Endodermal cell (in vitro differentiated cells): ENCODE measurements around the gene ENPP6. TPM values are rescaled to one million over a fixed set of nuclear protein-coding genes. Genes with fewer than 3 reads are reported as not detected.

Source experiments
- DNase-seq: peaks from one replicate; pipeline ENCODE4 v3.0.0-alpha.2; 2017
- H3K27ac ChIP-seq: 2 replicates; pipeline ENCODE4 v1.5.1; 2013; ENCODE audit warnings: mild to moderate bottlenecking, low read depth, low read length, moderate library complexity
- H3K27me3 ChIP-seq: 2 replicates; pipeline ENCODE4 v1.6.1; 2013; ENCODE audit warnings: mild to moderate bottlenecking, low read length, moderate library complexity; ENCODE audit not compliant: insufficient read depth, control insufficient read depth, poor library complexity, severe bottlenecking
- H3K36me3 ChIP-seq: 2 replicates; pipeline ENCODE4 v1.7.0; 2013; ENCODE audit warnings: mild to moderate bottlenecking, low read length, moderate library complexity; ENCODE audit not compliant: control insufficient read depth, insufficient read depth
- H3K4me1 ChIP-seq: one replicate; pipeline ENCODE4 v1.7.0; 2013; ENCODE audit warnings: low read length; ENCODE audit not compliant: control insufficient read depth, insufficient read depth
- H3K4me3 ChIP-seq: 2 replicates; pipeline ENCODE4 v1.5.1; 2013; ENCODE audit warnings: mild to moderate bottlenecking, low read length, moderate library complexity
- H3K9ac ChIP-seq: 2 replicates; pipeline ENCODE4 v1.6.1; 2013; ENCODE audit warnings: mild to moderate bottlenecking, low read length, moderate library complexity; ENCODE audit not compliant: poor library complexity, severe bottlenecking; ENCODE audit errors: extremely low read depth
- H3K9me3 ChIP-seq: 2 replicates; pipeline ENCODE4 v1.6.1; 2013; ENCODE audit warnings: mild to moderate bottlenecking, low read length, moderate library complexity; ENCODE audit not compliant: control insufficient read depth
- H3K27ac Mint-ChIP-seq: 2 replicates; pipeline ENCODE4 v1.8.0; 2020; ENCODE audit warnings: mixed read lengths
- H3K27me3 Mint-ChIP-seq: 2 replicates; pipeline ENCODE4 v1.8.0; 2021; ENCODE audit warnings: mild to moderate bottlenecking, mixed read lengths; ENCODE audit not compliant: insufficient read depth
- H3K36me3 Mint-ChIP-seq: 2 replicates; pipeline ENCODE4 v1.8.0; 2020; ENCODE audit warnings: low read depth, mixed read lengths
- H3K4me1 Mint-ChIP-seq: 2 replicates; pipeline ENCODE4 v1.8.0; 2020; ENCODE audit warnings: mixed read lengths
- H3K4me3 Mint-ChIP-seq: 2 replicates; pipeline ENCODE4 v1.8.0; 2020; ENCODE audit warnings: mild to moderate bottlenecking, moderate library complexity, mixed read lengths
- H3K9me3 Mint-ChIP-seq: 2 replicates; pipeline ENCODE4 v1.8.0; 2020; ENCODE audit warnings: mild to moderate bottlenecking, mixed read lengths
- WGBS, 2 experiments: methylation state at CpG; one replicate each; pipeline versions ENCODE4 v1.1.5 to v1.1.7; 2013; ENCODE audit warnings: missing lambda C conversion rate in 2 of 2, mixed read lengths in 1 of 2; ENCODE audit not compliant: insufficient coverage in 1 of 2, insufficient read length in 1 of 2; 5-methylcytosine and 5-hydroxymethylcytosine counted together
- total RNA-seq, 2 donors: library from RNA; stranded (reverse); fragmentation: NEBNext Ultra II Directional in 1 of 2; extraction: Animal tissue kit (Norgen Biotek cat#: 25700) in 1 of 2; gene quantifications; 2 replicates in 1 of 2; 3 replicates in 1 of 2; pipeline ENCODE4 v1.2.1, GENCODE V29; 2021
- TF ChIP-seq, protein P1 (sequence below): fragments of 200-600 bp; sonication (generic); conservative IDR thresholded peaks from 2 replicates; pipeline ENCODE4 v1.5.0; 2021; ENCODE audit warnings: antibody characterized with exemption, mild to moderate bottlenecking

The ENPP6 gene
- total RNA-seq, 2 donors from 2014 or later, result 0.07 TPM; not detected in 1

DNA sequence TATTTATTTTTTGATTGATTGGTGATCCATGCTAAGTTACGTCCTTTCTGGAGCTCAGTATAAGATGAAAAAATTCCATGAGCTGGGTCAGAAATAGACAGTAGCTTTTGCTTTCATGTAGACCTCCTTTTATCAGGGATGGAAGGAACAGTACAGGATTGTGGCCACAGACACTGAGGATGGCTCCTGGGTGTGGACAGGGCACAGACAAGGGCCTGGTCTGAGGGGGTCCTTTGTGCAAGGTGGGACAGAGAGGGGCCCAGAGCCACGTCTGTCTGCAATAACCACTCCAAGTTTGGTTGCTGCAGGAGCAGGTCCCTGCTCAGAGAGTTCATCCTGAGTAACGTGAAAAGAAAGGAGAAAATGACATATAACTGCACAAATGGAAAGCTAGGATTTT, 127.1 kb downstream of the ENPP6 start:
- 84 to 100% methylated on average over 2 to 3 of the region's 3 CpGs for WGBS, 2 experiments
- Histone ChIP-seq H3K4me1 (no peaks in the 10 kb centered on the region), H3K27me3 (no peaks in the 10 kb centered on the region), H3K27ac (no peak overlapping the region), H3K36me3 (no peaks in the 10 kb centered on the region), H3K4me3 (no peak overlapping the region), H3K9ac (no peak overlapping the region), H3K9me3 (no peaks in the 10 kb centered on the region)
- no peaks in the 10 kb centered on the region for H3K36me3 Mint-ChIP-seq
- H3K9me3 Mint-ChIP-seq, result peaks cover 6% of the 10 kb centered on the region
- peaks cover 6% of the 10 kb centered on the region for H3K27me3 Mint-ChIP-seq
- DNase-seq, result no peak
- H3K4me3 Mint-ChIP-seq, result no peak overlapping the region
- TF ChIP-seq, protein P1, sequence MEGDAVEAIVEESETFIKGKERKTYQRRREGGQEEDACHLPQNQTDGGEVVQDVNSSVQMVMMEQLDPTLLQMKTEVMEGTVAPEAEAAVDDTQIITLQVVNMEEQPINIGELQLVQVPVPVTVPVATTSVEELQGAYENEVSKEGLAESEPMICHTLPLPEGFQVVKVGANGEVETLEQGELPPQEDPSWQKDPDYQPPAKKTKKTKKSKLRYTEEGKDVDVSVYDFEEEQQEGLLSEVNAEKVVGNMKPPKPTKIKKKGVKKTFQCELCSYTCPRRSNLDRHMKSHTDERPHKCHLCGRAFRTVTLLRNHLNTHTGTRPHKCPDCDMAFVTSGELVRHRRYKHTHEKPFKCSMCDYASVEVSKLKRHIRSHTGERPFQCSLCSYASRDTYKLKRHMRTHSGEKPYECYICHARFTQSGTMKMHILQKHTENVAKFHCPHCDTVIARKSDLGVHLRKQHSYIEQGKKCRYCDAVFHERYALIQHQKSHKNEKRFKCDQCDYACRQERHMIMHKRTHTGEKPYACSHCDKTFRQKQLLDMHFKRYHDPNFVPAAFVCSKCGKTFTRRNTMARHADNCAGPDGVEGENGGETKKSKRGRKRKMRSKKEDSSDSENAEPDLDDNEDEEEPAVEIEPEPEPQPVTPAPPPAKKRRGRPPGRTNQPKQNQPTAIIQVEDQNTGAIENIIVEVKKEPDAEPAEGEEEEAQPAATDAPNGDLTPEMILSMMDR, result no peak
- H3K27ac Mint-ChIP-seq, result no peak overlapping the region
- no peaks in the 10 kb centered on the region for H3K4me1 Mint-ChIP-seq

DNA sequence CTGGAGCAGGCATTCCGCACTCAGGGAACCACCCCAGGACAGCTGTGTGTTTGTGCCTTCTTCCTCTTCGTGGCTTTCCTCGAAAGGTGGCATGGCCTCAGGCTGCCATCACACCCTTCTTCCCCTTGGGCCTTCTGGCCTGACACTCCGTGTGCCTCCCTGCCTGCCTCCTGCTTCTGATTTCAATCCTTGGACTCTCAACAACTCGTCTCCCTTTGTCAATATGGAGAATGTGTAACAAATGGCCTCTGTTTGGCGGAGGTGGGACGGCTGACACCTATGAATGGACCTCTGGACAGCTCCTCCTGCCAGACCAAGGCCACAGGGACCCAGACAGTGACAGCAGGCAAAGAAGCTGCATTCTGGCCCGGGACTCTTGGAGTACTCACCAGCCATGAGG, 137.0 kb downstream of the ENPP6 start:
- Histone ChIP-seq H3K9ac (no peak overlapping the region), H3K9me3 (no peaks in the 10 kb centered on the region), H3K36me3 (no peaks in the 10 kb centered on the region), H3K27ac (no peak overlapping the region), H3K27me3 (no peaks in the 10 kb centered on the region), H3K4me1 (peaks cover 5% of the 10 kb centered on the region), H3K4me3 (no peak overlapping the region)
- H3K9me3 Mint-ChIP-seq, result peaks cover 4% of the 10 kb centered on the region
- H3K4me1 Mint-ChIP-seq, result peaks cover 10% of the 10 kb centered on the region
- H3K27me3 Mint-ChIP-seq, result peaks cover 3% of the 10 kb centered on the region
- TF ChIP-seq, protein P1, result no peak
- no peaks in the 10 kb centered on the region for H3K36me3 Mint-ChIP-seq
- H3K4me3 Mint-ChIP-seq, result no peak overlapping the region
- no peak for DNase-seq
- no peak overlapping the region for H3K27ac Mint-ChIP-seq
- 67 to 68% methylated on average over 3 to 8 of the region's 8 CpGs for WGBS, 2 experiments

DNA sequence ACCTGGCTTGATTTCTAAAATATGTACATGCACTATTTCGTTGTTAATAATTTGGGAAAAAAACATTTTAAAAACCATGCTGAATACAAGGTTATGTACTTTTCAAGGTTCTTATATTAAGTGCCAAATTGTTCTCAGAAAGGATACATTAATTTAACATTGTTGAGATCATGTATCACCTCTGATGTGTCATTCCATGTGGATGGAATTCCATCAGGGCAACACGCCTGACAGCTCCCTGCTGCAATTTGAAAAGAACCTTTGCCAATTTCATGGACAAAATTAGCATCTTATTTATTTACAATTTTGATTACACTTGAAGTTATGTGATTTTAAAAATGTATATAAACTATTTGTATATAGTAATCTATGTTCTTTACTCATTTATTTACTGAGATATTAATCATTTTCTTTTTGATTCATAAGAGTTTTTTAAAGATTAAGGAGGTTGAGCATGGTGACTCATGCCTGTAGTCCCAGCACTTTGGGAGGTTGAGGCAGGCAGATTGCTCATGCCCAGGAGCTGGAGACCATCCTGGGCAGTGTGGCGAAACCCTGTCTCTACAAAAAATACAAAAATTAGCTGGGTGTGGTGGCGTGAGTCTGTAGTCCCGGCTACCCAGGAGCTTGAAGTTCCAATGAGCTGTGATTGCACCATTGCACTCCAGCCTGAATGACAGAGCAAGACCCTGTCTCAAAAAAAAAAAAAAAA, 142.8 kb downstream of the ENPP6 start:
- H3K27me3 ChIP-seq, result no peaks in the 10 kb centered on the region
- Mint-ChIP-seq H3K36me3 (no peaks in the 10 kb centered on the region), H3K4me1 (peaks cover 10% of the 10 kb centered on the region), H3K27me3 (no peaks in the 10 kb centered on the region), H3K4me3 (no peak overlapping the region), H3K9me3 (peaks cover 3% of the 10 kb centered on the region), H3K27ac (no peak overlapping the region)
- DNase-seq, result no peak
- H3K4me3 ChIP-seq, result no peak overlapping the region
- 90 to 100% methylated on average over 3 to 5 of the region's 5 CpGs for WGBS, 2 experiments
- H3K36me3 ChIP-seq, result no peaks in the 10 kb centered on the region
- peaks cover 5% of the 10 kb centered on the region for H3K4me1 ChIP-seq
- TF ChIP-seq, protein P1, result no peak
- no peak overlapping the region for H3K27ac ChIP-seq
- no peaks in the 10 kb centered on the region for H3K9me3 ChIP-seq
- H3K9ac ChIP-seq, result no peak overlapping the region
